NCI-H2081 (cell line): ENCODE data around the gene LONRF2.
"Not testable (repeated sequence)": the region's sequence is repeated elsewhere in the genome, so short reads cannot be mapped to it uniquely, and the experiment has no call there.

Source experiments
- DNase-seq, 2 experiments: peaks; one replicate each; lab custom pipeline; 2025; lab: John Stamatoyannopoulos, UW

The LONRF2 gene

GRCh38 chr2:100254646-100255210, 67.6 kb downstream of the LONRF2 start:
- no peak for DNase-seq

- no peak for DNase-seq
These were observed 68.5 kb downstream of the LONRF2 start for GRCh38 chr2:100253786-100254185.

- DNase-seq: no peak
These were observed 69.2 kb downstream of the LONRF2 start for GRCh38 chr2:100252811-100253698.

GRCh38 chr2:100250645-100251044, 71.7 kb downstream of the LONRF2 start:
- no peak for DNase-seq

- no peak for DNase-seq
These were observed 73.3 kb downstream of the LONRF2 start for GRCh38 chr2:100248971-100249370.

GRCh38 chr2:100248556-100248955, 73.7 kb downstream of the LONRF2 start:
- not testable (repeated sequence) for DNase-seq

- DNase-seq: no peak
These were observed 74.3 kb downstream of the LONRF2 start for GRCh38 chr2:100248044-100248330.

- DNase-seq: peak in 1 of 2 experiments; percentile 31
These were observed 74.9 kb downstream of the LONRF2 start for GRCh38 chr2:100247256-100248043.

- DNase-seq: peak in 1 of 2 experiments; percentile 10
These were observed 75.8 kb downstream of the LONRF2 start for GRCh38 chr2:100246163-100247145.

GRCh38 chr2:100245681-100246080, 76.6 kb downstream of the LONRF2 start:
- no peak for DNase-seq

- DNase-seq: no peak
These were observed 77.3 kb downstream of the LONRF2 start for GRCh38 chr2:100244881-100245605.

GRCh38 chr2:100243631-100244030, 78.7 kb downstream of the LONRF2 start:
- DNase-seq: no peak

GRCh38 chr2:100242891-100243619, 79.2 kb downstream of the LONRF2 start:
- DNase-seq: peak; percentile 54 to 66

GRCh38 chr2:100242476-100242875, 79.8 kb downstream of the LONRF2 start:
- no peak for DNase-seq

GRCh38 chr2:100241236-100241635, 81.1 kb downstream of the LONRF2 start:
- no peak for DNase-seq

GRCh38 chr2:100240386-100240785, 81.9 kb downstream of the LONRF2 start:
- DNase-seq: no peak

- no peak for DNase-seq
These were observed 82.7 kb downstream of the LONRF2 start for GRCh38 chr2:100239486-100240210.

GRCh38 chr2:100238471-100238870, 83.8 kb downstream of the LONRF2 start:
- DNase-seq: no peak

- DNase-seq: no peak
These were observed 84.5 kb downstream of the LONRF2 start for GRCh38 chr2:100237770-100238169.

GRCh38 chr2:100237163-100237562, 85.1 kb downstream of the LONRF2 start:
- DNase-seq: no peak
